Measurements from ENCODE around the gene MAST3. TPM values are rescaled to one million over a fixed set of nuclear protein-coding genes. Genes with fewer than 3 reads are reported as not detected.

MAST3 gene
- total and polyA plus RNA-seq, 2 of the 8 experiments (the other 6 are each of a cell fraction or from before 2014, with no cell fraction given), result 3.4 to 9.0 TPM

DNA sequence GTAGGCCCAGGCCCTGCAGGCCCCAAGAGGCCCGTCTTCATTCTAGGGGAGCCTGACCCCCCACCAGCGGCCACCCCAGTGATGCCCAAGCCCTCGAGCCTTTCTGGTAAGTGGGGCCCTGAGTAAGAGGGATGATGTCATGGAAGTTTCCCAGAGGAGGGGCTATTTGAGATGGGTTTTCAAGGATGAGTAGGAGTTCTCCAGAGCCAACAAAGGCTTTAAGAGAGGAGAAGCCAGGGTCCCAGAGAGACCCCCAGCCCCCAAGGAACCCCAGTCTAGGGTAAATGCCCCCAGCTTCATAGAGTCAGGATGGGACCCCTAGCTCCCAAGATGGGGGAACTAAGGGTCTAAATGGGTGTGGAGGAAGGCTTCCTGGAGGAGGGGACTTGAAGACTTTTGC, 46.3 kb downstream of the MAST3 start:
- peaks cover 2 to 26% (median 17%) of the 10 kb centered on the region in 4 experiments; a peak in 6 of 8 replicates for H3K36me3 ChIP-seq (ENCODE audit: control insufficient read depth in 2 of 4, insufficient read depth in 4 of 4, low read length in 3 of 4)
- H2BK20ac ChIP-seq (ENCODE audit: low read length), result no peak overlapping the region
- no peak overlapping the region for H4K8ac ChIP-seq (ENCODE audit: extremely low read depth, insufficient read depth, low read length)
- H3K4me1 ChIP-seq (replicated peaks in 1 of 4; ENCODE audit: control insufficient read depth in 3 of 4, insufficient read depth in 4 of 4, low read length in 3 of 4), result no peaks in the 10 kb centered on the region
- H3K4me2 ChIP-seq (ENCODE audit: insufficient read depth in 1 of 2, low read depth in 2 of 2, low read length in 2 of 2), result no peak overlapping the region
- no peak overlapping the region for H3K4me3 ChIP-seq (ENCODE audit: extremely low read depth in 1 of 4, insufficient read depth in 2 of 4, low read depth in 3 of 4, low read length in 4 of 4)
- H3K4ac ChIP-seq (replicated peaks; ENCODE audit: insufficient read length, low read depth, low read length), result no peak overlapping the region
- H3K79me2 ChIP-seq (ENCODE audit: control insufficient read depth in 1 of 2, insufficient read depth in 2 of 2, low read length in 2 of 2), result no peaks in the 10 kb centered on the region
- H4K5ac ChIP-seq (ENCODE audit: insufficient read length, low read depth, low read length), result no peak overlapping the region
- CTCF ChIA-PET (ENCODE audit: partially characterized antibody), result interaction anchor here (0.7 to 2.5 kb wide), 3 partner anchors 8 to 185 kb away, joined by 3 to 13 read pairs (median 3); partner anchors contain the start of gene PIK3R2
- no peak overlapping the region for H4K91ac ChIP-seq (replicated peaks; ENCODE audit: insufficient read length, low read length)
- H3K18ac ChIP-seq (ENCODE audit: extremely low read depth, low read length), result no peak overlapping the region
- H3K56ac ChIP-seq (replicated peaks; ENCODE audit: insufficient read length, low read depth, low read length), result no peak overlapping the region
- no peak overlapping the region for H2BK5ac ChIP-seq (ENCODE audit: low read depth, low read length)
- DNase-seq (ENCODE audit: low read depth in 1 of 2, low spot score in 2 of 2) (no peak), FAIRE-seq (no peak)
- H2BK15ac ChIP-seq (ENCODE audit: low read length), result no peak overlapping the region
- no peaks in the 10 kb centered on the region for H3K27me3 ChIP-seq (replicated peaks in 1 of 4; ENCODE audit: control insufficient read depth in 3 of 4, extremely low read depth in 1 of 4, insufficient read depth in 3 of 4, low read length in 3 of 4)
- peaks cover 0 to 1% of the 10 kb centered on the region in 2 experiments for H4K20me1 ChIP-seq (replicated peaks in 1 of 2; ENCODE audit: control insufficient read depth in 1 of 2, insufficient read depth in 2 of 2, low read length in 2 of 2)
- no peaks in the 10 kb centered on the region for H3K23me2 ChIP-seq (ENCODE audit: low read depth, low read length)
- H3K79me1 ChIP-seq (ENCODE audit: low read depth, low read length), result no peaks in the 10 kb centered on the region
- TF ChIP-seq SAP30 (IDR thresholded peaks at IDR 0.05; ENCODE audit: insufficient read depth, insufficient replicate concordance, low read length) (no peak), POLR2A (IDR thresholded peaks at IDR 0.05; ENCODE audit: control extremely low read depth in 1 of 2, low read depth in 2 of 2, low read length in 2 of 2) (no peak), CEBPB (IDR thresholded peaks at IDR 0.05; ENCODE audit: low read depth, low read length) (no peak), TAF1 (IDR thresholded peaks at IDR 0.05; ENCODE audit: low read depth, low read length) (no peak), BACH1 (IDR thresholded peaks at IDR 0.05; ENCODE audit: low read length) (no peak), KDM1A (IDR thresholded peaks at IDR 0.05; ENCODE audit: borderline replicate concordance, low read length) (no peak), SRF (IDR thresholded peaks at IDR 0.05; ENCODE audit: low read depth, low read length) (no peak), SUZ12 (IDR thresholded peaks at IDR 0.05; ENCODE audit: low read length) (no peak), ASH2L (IDR thresholded peaks at IDR 0.05; ENCODE audit: low read length) (no peak), RFX5 (IDR thresholded peaks at IDR 0.05; ENCODE audit: borderline replicate concordance, low read depth, low read length) (no peak)
- TF ChIP-seq, protein P1, sequence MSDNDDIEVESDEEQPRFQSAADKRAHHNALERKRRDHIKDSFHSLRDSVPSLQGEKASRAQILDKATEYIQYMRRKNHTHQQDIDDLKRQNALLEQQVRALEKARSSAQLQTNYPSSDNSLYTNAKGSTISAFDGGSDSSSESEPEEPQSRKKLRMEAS (IDR thresholded peaks at IDR 0.05), result no peak
- no peak overlapping the region for H2AK5ac ChIP-seq (ENCODE audit: low read depth, low read length)
- no peak overlapping the region for H3K9ac ChIP-seq (replicated peaks in 1 of 4; ENCODE audit: extremely low read depth in 1 of 4, low read depth in 3 of 4, low read length in 3 of 4)
- no peak overlapping the region for H3K27ac ChIP-seq (ENCODE audit: low read depth, low read length)
- POLR2A ChIA-PET (ENCODE audit: partially characterized antibody), result no interaction called here
- no peak overlapping the region for H3K23ac ChIP-seq (ENCODE audit: insufficient read length)
- no peak overlapping the region for H3K14ac ChIP-seq (ENCODE audit: insufficient read length)
- H3K9me3 ChIP-seq (ENCODE audit: insufficient read depth in 2 of 2, low read depth in 1 of 2, low read length in 1 of 2), result no peaks in the 10 kb centered on the region
- no peak overlapping the region for H2AFZ ChIP-seq (ENCODE audit: low read length)
- 83% methylated on average over 3 of the region's 3 CpGs; no CpG with 5 or more reads in 1 of the 2 experiments for WGBS, 2 experiments (ENCODE audit: extremely low coverage in 1 of 2, insufficient coverage in 1 of 2, insufficient read length in 1 of 2, insufficient replicate concordance in 2 of 2, low coverage in 1 of 2, low lambda C conversion rate in 2 of 2, missing lambda C conversion rate in 1 of 2)
- no peak overlapping the region for H2BK12ac ChIP-seq (ENCODE audit: low read depth, low read length)
- H2BK120ac ChIP-seq (replicated peaks; ENCODE audit: low read depth, low read length), result no peak overlapping the region

Measured in H1 (cell line).